Testis (tissue), 3 donors: ENCODE measurements around the gene PCCB. TPM values are rescaled to one million over a fixed set of nuclear protein-coding genes. Genes with fewer than 3 reads are reported as not detected.

Experiments used
- DNase-seq: peaks from one replicate; pipeline ENCODE4 v3.0.0-alpha.2; 2019
- H3K27ac ChIP-seq, 2 donors: fragments of 200-600 bp; sonication (generic); one replicate each; pipeline ENCODE4 v1.5.1; 2019
- H3K27me3 ChIP-seq: fragments of 200-600 bp; sonication (generic); one replicate; pipeline ENCODE4 v1.5.1; 2019
- H3K36me3 ChIP-seq: fragments of 200-600 bp; sonication (generic); one replicate; pipeline ENCODE4 v1.5.1; 2017; ENCODE audit warnings: low read depth; ENCODE audit errors: missing control alignments
- H3K4me1 ChIP-seq: fragments of 200-600 bp; sonication (generic); one replicate; pipeline ENCODE4 v1.5.1; 2019
- H3K4me3 ChIP-seq, 2 donors: fragments of 200-600 bp; sonication (generic); one replicate each; pipeline ENCODE4 v1.5.1; 2017 to 2019
- H3K9me3 ChIP-seq: fragments of 200-600 bp; sonication (generic); one replicate; pipeline ENCODE4 v1.5.1; 2017
- POLR2A ChIP-seq: fragments of 450-650 bp; IDR thresholded peaks from one replicate; pipeline ENCODE4 v1.6.1; 2017; ENCODE audit warnings: antibody characterized with exemption, mild to moderate bottlenecking, moderate library complexity
- WGBS, 2 donors: methylation state at CpG; one replicate each; pipeline ENCODE4 v1.1.5; 2018; 5-methylcytosine and 5-hydroxymethylcytosine counted together
- intact Hi-C: fragments of 100-400 bp; cut with DNase I; formaldehyde crosslinking; loops from one replicate; pipeline ENCODE4 v1.15.1; 2023; ENCODE audit warnings: low total_unique reads
- polyA plus RNA-seq: library from polyadenylated mRNA; stranded (reverse); fragments of 350-450 nt; fragmentation: Illumina TruSeq; extraction: RNeasy Lipid Tissue Mini Kit (QIAGEN cat#74804); gene quantifications from one replicate; pipeline ENCODE4 v1.2.3, GENCODE V29; 2014; ENCODE audit warnings: low read depth, low replicate concordance; ENCODE audit not compliant: insufficient read depth
- total RNA-seq, 2 donors: library from RNA; depleted of rRNA; stranded (reverse); fragments of >200 nt; gene quantifications; one replicate each; pipeline ENCODE4 v1.2.3, GENCODE V29; 2016
- TF ChIP-seq, protein P1 (sequence below), 3 experiments: fragments of 450-650 bp in 2 of 3; fragments of 200-600 bp in 1 of 3; sonication (generic) in 1 of 3; IDR thresholded peaks; one replicate each; pipeline ENCODE4 v1.5.1; 2016 to 2019; ENCODE audit warnings: antibody characterized with exemption in 3 of 3, mild to moderate bottlenecking in 2 of 3, moderate library complexity in 1 of 3

PCCB gene
- total and polyA plus RNA-seq, 3 donors from 2014 or later = 81.7 to 96.2 (median 91.8) TPM

DNA sequence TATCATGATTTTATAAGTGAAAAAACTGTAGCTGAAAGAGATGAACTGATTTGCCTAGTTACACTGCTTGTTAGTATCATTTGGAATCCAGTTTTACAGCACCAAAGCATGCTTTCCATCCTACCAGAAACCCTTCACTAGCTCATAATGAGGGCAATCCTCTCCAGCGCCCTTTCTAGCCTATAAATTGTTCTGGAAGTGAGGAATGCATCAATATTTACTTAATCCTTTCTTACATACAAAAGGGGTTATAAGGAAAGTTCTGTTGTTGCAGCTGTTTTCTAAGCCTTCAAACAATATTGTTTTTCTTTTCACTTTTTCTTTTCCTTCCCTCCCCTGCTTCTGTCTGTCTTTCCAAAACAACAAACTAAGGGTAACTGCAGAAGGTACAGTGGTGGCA is 11.0 kb upstream of the PCCB start:
- Histone ChIP-seq H3K27ac (no peak overlapping the region), H3K4me3 (no peak overlapping the region), H3K4me1 (no peaks in the 10 kb centered on the region), H3K27me3 (no peaks in the 10 kb centered on the region), H3K36me3 (no peaks in the 10 kb centered on the region), H3K9me3 (no peaks in the 10 kb centered on the region)
- TF ChIP-seq, protein P1, sequence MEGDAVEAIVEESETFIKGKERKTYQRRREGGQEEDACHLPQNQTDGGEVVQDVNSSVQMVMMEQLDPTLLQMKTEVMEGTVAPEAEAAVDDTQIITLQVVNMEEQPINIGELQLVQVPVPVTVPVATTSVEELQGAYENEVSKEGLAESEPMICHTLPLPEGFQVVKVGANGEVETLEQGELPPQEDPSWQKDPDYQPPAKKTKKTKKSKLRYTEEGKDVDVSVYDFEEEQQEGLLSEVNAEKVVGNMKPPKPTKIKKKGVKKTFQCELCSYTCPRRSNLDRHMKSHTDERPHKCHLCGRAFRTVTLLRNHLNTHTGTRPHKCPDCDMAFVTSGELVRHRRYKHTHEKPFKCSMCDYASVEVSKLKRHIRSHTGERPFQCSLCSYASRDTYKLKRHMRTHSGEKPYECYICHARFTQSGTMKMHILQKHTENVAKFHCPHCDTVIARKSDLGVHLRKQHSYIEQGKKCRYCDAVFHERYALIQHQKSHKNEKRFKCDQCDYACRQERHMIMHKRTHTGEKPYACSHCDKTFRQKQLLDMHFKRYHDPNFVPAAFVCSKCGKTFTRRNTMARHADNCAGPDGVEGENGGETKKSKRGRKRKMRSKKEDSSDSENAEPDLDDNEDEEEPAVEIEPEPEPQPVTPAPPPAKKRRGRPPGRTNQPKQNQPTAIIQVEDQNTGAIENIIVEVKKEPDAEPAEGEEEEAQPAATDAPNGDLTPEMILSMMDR (IDR thresholded peaks at IDR 0.05) = no peak
- TF ChIP-seq POLR2A = no peak
- WGBS, 2 donors = 63 to 66% methylated on average over 1 of the region's 1 CpG
- intact Hi-C loops = no loop called here
- no peak for DNase-seq

DNA sequence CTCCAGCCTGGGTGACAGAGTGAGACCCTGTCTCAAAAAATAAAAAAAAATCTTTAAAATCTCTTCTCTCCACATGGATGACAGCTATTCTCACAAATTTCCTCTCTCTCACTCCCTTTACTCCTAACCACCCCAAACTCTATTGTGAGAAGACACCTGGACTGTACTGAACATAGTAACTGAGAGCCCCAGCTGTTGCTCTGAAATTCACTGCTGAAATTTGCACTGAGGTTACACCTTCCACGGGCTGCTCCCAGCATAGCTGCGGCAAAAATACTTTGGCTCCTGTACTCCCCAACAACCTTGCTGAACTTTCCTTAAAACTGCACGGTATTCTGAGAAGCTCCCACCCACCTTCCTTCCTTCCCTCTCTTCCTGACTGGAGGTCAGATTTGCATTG is 4.4 kb upstream of the PCCB start:
- Histone ChIP-seq H3K4me1 (peaks cover 6% of the 10 kb centered on the region), H3K27ac (no peak overlapping the region), H3K27me3 (no peaks in the 10 kb centered on the region), H3K9me3 (no peaks in the 10 kb centered on the region), H3K4me3 (no peak overlapping the region), H3K36me3 (no peaks in the 10 kb centered on the region)
- DNase-seq = no peak
- intact Hi-C loops = no loop called here
- WGBS, 2 donors = 54 to 75% methylated on average over 3 of the region's 3 CpGs
- TF ChIP-seq POLR2A = no peak
- TF ChIP-seq, protein P1 (IDR thresholded peaks at IDR 0.05) = no peak

DNA sequence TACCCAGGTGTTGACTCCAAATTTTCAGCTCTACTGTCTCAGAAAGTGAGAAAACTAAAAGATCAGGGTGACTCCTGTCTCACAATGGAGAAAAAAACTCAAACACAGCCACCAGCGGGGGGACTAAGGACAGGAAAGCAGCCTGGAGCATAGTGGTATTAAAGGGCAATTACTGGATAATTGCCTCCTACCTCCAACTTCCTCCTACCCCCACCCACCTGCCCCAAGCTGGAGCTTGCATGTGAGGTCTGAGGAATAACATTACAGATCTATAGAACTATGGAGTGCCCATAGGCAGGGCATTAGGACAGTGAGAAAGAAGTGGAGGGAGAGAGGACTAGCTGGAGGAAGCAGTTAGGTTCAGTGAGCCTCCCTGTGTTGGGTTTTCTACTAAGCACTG is 2.7 kb upstream of the PCCB start:
- intact Hi-C loops = no loop called here
- no peak overlapping the region for H3K4me3 ChIP-seq
- no peaks in the 10 kb centered on the region for H3K27me3 ChIP-seq
- DNase-seq = no peak
- no peak overlapping the region for H3K27ac ChIP-seq
- H3K4me1 ChIP-seq = peaks cover 17% of the 10 kb centered on the region
- H3K9me3 ChIP-seq = no peaks in the 10 kb centered on the region
- H3K36me3 ChIP-seq = no peaks in the 10 kb centered on the region
- TF ChIP-seq, protein P1 (IDR thresholded peaks at IDR 0.05) = no peak
- no peak for TF ChIP-seq POLR2A
- 74 to 88% methylated on average over 1 of the region's 1 CpG for WGBS, 2 donors

DNA sequence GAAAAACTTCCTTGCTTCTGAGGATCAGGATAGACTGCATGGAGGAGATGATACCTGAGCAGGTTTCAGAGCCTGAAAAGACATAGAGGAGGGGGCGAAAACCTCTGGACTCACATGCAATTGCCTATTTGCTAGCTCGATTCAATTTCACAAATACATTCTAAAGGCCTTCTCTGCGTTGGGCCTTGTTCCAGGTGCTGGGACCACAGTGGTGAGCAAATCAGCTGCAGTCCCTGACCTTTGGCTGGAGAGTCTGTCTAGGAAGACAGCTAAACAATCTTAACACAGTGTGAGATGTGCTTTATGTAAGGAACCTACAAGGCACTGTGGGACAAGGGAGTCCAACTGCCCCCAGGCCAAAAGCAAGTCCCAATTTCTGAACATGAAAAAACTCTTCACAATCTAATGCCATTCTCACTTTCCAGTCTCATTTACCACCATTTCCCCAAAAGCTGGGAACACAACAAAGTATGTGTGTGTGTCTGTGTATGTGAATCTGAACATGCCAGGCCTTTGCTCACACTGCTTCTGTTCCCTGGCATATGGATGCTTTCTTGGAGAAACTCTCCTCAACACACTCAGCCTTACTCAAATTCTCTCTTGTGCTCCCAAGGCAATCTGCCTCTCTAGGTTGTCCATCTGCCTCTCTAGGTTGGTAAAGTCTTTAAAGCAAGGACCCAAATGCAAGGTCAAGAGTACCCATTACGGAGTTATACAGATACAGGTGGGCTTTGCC is 2.1 kb upstream of the PCCB start:
- intact Hi-C loops = no loop called here
- 64 to 65% methylated on average over 4 of the region's 4 CpGs for WGBS, 2 donors
- H3K9me3 ChIP-seq = no peaks in the 10 kb centered on the region
- no peak for TF ChIP-seq POLR2A
- TF ChIP-seq, protein P1 (IDR thresholded peaks at IDR 0.05) = no peak
- H3K36me3 ChIP-seq = no peaks in the 10 kb centered on the region
- H3K4me1 ChIP-seq = peaks cover 17% of the 10 kb centered on the region
- no peaks in the 10 kb centered on the region for H3K27me3 ChIP-seq
- H3K27ac ChIP-seq = no peak overlapping the region
- H3K4me3 ChIP-seq = no peak overlapping the region
- DNase-seq = peak; percentile 25

DNA sequence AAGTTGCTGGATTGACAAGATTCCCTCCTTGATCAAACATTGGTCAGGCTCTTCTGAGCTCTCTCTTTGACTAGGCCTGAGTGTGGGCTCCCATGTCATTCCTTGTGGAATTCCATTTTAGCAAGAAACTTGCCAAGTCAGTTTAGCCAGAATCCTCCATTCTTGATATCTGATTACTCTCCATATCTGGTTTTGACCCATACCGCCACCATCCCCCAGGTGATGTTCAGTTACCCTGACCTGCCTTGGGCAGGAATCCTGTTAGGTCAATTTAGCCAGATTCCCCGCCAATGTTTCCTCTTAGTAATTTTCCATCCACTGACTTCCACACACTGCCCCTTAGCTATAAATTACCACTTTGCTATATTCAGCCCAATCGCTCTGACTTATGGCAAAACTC is 1.0 kb upstream of the PCCB start:
- H3K36me3 ChIP-seq = no peaks in the 10 kb centered on the region

More for the DNA sequence above, 1.0 kb upstream of the PCCB start:
- no peaks in the 10 kb centered on the region for H3K27me3 ChIP-seq
- no peaks in the 10 kb centered on the region for H3K9me3 ChIP-seq
- peaks cover 17% of the 10 kb centered on the region for H3K4me1 ChIP-seq
- H3K27ac ChIP-seq = no peak overlapping the region
- intact Hi-C loops = no loop called here
- 92 to 93% methylated on average over 3 of the region's 3 CpGs for WGBS, 2 donors
- TF ChIP-seq, protein P1 (IDR thresholded peaks at IDR 0.05) = no peak
- no peak for TF ChIP-seq POLR2A
- no peak overlapping the region for H3K4me3 ChIP-seq
- no peak for DNase-seq
